CD14-positive monocyte (primary cell): Measurements from ENCODE around the gene PLCH1. TPM values are rescaled to one million over a fixed set of nuclear protein-coding genes. Genes with fewer than 3 reads are reported as not detected.
A peak's percentile ranks its signal among the peaks of the same experiment; 100 is the strongest.

Experiments
- DNase-seq, 3 donors: peaks; one replicate each; pipeline ENCODE4 v3.0.0-alpha.2; 2011 to 2022
- H2AFZ ChIP-seq: 2 replicates; pipeline ENCODE4 v1.6.0; 2012; ENCODE audit warnings: mild to moderate bottlenecking, low read depth, low read length, inconsistent platforms; ENCODE audit not compliant: insufficient read depth, poor library complexity, severe bottlenecking
- H3K27ac ChIP-seq, 2 donors: 1 replicate in 1 of 2; 2 replicates in 1 of 2; pipeline ENCODE4 v1.5.1; 2012 to 2013; ENCODE audit warnings: low read length in 2 of 2, control low read depth in 1 of 2, inconsistent platforms in 1 of 2, low read depth in 1 of 2, mild to moderate bottlenecking in 1 of 2
- H3K27me3 ChIP-seq, 2 donors: one replicate each; pipeline versions ENCODE4 v1.6.0 to v1.6.1; 2011 to 2013; ENCODE audit warnings: low read length in 2 of 2; ENCODE audit not compliant: control insufficient read depth in 2 of 2, insufficient read depth in 2 of 2
- H3K36me3 ChIP-seq, 2 donors: replicated peaks in 1 of 2; 1 replicate in 1 of 2; 2 replicates in 1 of 2; pipeline versions ENCODE4 v1.5.1 to v1.6.1; 2012 to 2013; ENCODE audit warnings: low read length in 2 of 2, control low read depth in 1 of 2, inconsistent platforms in 1 of 2, mild to moderate bottlenecking in 1 of 2; ENCODE audit not compliant: insufficient read depth in 2 of 2, control insufficient read depth in 1 of 2
- H3K4me1 ChIP-seq, 2 donors: 1 replicate in 1 of 2; 2 replicates in 1 of 2; pipeline versions ENCODE4 v1.5.1 to v1.6.1; 2012 to 2013; ENCODE audit warnings: low read length in 2 of 2, control low read depth in 1 of 2, inconsistent platforms in 1 of 2, mild to moderate bottlenecking in 1 of 2, moderate library complexity in 1 of 2; ENCODE audit not compliant: insufficient read depth in 2 of 2, control insufficient read depth in 1 of 2
- H3K4me2 ChIP-seq: replicated peaks from 2 replicates; pipeline ENCODE3; 2012; ENCODE audit warnings: low read length, moderate library complexity, mild to moderate bottlenecking; ENCODE audit not compliant: poor library complexity, severe bottlenecking; ENCODE audit errors: extremely low read depth
- H3K4me3 ChIP-seq, 3 experiments: fragments of 200-600 bp in 1 of 3; sonication (generic) in 1 of 3; replicated peaks in 1 of 3; 1 replicate in 2 of 3; 2 replicates in 1 of 3; pipeline ENCODE4 v1.5.1; 2011 to 2013; ENCODE audit warnings: low read length in 3 of 3, mild to moderate bottlenecking in 3 of 3, control low read depth in 2 of 3, low read depth in 2 of 3, inconsistent platforms in 1 of 3, moderate library complexity in 1 of 3
- H3K79me2 ChIP-seq: 2 replicates; pipeline ENCODE4 v1.6.0; 2012; ENCODE audit warnings: mild to moderate bottlenecking, control low read depth, inconsistent platforms, low read length, moderate library complexity; ENCODE audit not compliant: insufficient read depth
- H3K9ac ChIP-seq: 2 replicates; pipeline ENCODE4 v1.6.0; 2017; ENCODE audit warnings: low read length, mild to moderate bottlenecking; ENCODE audit not compliant: insufficient read depth, poor library complexity, severe bottlenecking
- H3K9me3 ChIP-seq, 2 donors: replicated peaks in 1 of 2; 1 replicate in 1 of 2; 2 replicates in 1 of 2; pipeline versions ENCODE4 v1.5.1 to v1.6.1; 2012 to 2013; ENCODE audit warnings: low read length in 2 of 2, control low read depth in 1 of 2; ENCODE audit not compliant: control insufficient read depth in 1 of 2, insufficient read depth in 1 of 2
- H4K20me1 ChIP-seq: 2 replicates; pipeline ENCODE4 v1.6.0; 2012; ENCODE audit warnings: mild to moderate bottlenecking, low read length, control low read depth, moderate library complexity; ENCODE audit not compliant: insufficient read depth
- H3K27ac Mint-ChIP-seq, 7 donors: one replicate each; pipeline ENCODE4 v1.8.0; 2020; ENCODE audit warnings: mild to moderate bottlenecking in 7 of 7, mixed read lengths in 7 of 7, moderate library complexity in 6 of 7, inconsistent platforms in 2 of 7
- H3K27me3 Mint-ChIP-seq, 3 donors: one replicate each; pipeline ENCODE4 v1.8.0; 2021 to 2022; ENCODE audit warnings: low read depth in 3 of 3, mild to moderate bottlenecking in 3 of 3, mixed read lengths in 3 of 3, moderate library complexity in 3 of 3, inconsistent platforms in 1 of 3
- H3K36me3 Mint-ChIP-seq, 2 donors: one replicate each; pipeline ENCODE4 v1.8.0; 2020; ENCODE audit warnings: mixed read lengths in 2 of 2, inconsistent platforms in 1 of 2, mild to moderate bottlenecking in 1 of 2
- H3K4me1 Mint-ChIP-seq: one replicate; pipeline ENCODE4 v1.8.0; 2020; ENCODE audit warnings: mild to moderate bottlenecking, mixed read lengths
- H3K4me3 Mint-ChIP-seq, 2 donors: one replicate each; pipeline ENCODE4 v1.8.0; 2020; ENCODE audit warnings: mild to moderate bottlenecking in 2 of 2, mixed read lengths in 2 of 2, moderate library complexity in 1 of 2
- H3K9me3 Mint-ChIP-seq, 7 donors: one replicate each; pipeline ENCODE4 v1.8.0; 2020 to 2022; ENCODE audit warnings: mixed read lengths in 7 of 7, mild to moderate bottlenecking in 6 of 7, moderate library complexity in 6 of 7, inconsistent platforms in 2 of 7
- CTCF ChIP-seq: fragments of 200-600 bp; IDR thresholded peaks from one replicate; pipeline ENCODE4 v1.8.0; 2022; ENCODE audit warnings: antibody characterized with exemption, mild to moderate bottlenecking
- WGBS: methylation state at CpG from one replicate; pipeline ENCODE4 v1.1.5; 2013; ENCODE audit warnings: missing lambda C conversion rate; ENCODE audit not compliant: insufficient coverage; 5-methylcytosine and 5-hydroxymethylcytosine counted together
- intact Hi-C, 2 donors: fragments of 100-400 bp; cut with micrococcal nuclease; formaldehyde crosslinking; loops; one replicate each; pipeline versions ENCODE4 v1.15.0 to v1.15.1; 2023
- polyA plus RNA-seq, 3 donors: library from polyadenylated mRNA; depleted of rRNA in 1 of 3; unstranded in 2 of 3; stranded (reverse) in 1 of 3; fragments of 300-500 nt in 2 of 3; fragments of >200 nt in 1 of 3; fragmentation: Illumina TruSeq in 2 of 3; gene quantifications; 1 replicate in 2 of 3; 2 replicates in 1 of 3; pipeline ENCODE4 v1.2.3, GENCODE V29; 2012 to 2021

Gene PLCH1
- polyA plus RNA-seq, 3 donors: not detected

- H3K79me2 ChIP-seq: no peaks in the 10 kb centered on the region
- no peak for TF ChIP-seq CTCF
These were observed 191.1 kb downstream of the PLCH1 start for GRCh38 chr3:155553780-155554179.

DNA sequence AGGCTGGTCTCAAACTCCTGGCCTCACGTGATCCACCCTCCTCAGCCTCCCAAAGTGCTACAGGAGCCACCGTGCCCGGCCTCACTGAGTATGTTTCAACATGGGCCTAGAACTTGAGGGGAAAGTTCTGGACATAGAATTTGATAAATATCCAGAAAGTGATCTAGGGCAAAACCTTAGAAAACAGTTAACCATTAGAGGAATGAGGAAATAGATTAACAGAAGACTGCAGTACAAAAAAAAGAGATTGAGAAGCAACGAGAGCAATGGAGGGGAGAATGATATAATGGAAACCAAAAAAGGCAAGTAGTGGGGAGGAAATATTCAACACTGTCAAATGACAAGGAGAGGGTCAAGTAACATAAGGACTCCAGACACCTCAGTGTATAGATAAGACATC is 191.5 kb downstream of the PLCH1 start:
- no peaks in the 10 kb centered on the region for H3K36me3 ChIP-seq
- H3K4me1 ChIP-seq: no peaks in the 10 kb centered on the region
- H3K4me2 ChIP-seq: no peak overlapping the region
- TF ChIP-seq CTCF: no peak
- Mint-ChIP-seq H3K4me3 (no peak overlapping the region), H3K9me3 (peaks cover 0 to 2% (median 0%) of the 10 kb centered on the region in 7 donors), H3K36me3 (no peaks in the 10 kb centered on the region), H3K4me1 (peaks cover 8% of the 10 kb centered on the region), H3K27me3 (peaks cover 0 to 4% (median 0%) of the 10 kb centered on the region in 3 donors), H3K27ac (peak overlapping the region in 1 of 7 donors; percentile 31)
- H3K27ac ChIP-seq: no peak overlapping the region
- no peaks in the 10 kb centered on the region for H4K20me1 ChIP-seq
- H3K4me3 ChIP-seq: no peak overlapping the region
- no peak overlapping the region for H3K9ac ChIP-seq
- intact Hi-C loops: no loop called here
- DNase-seq: no peak
- no peak overlapping the region for H2AFZ ChIP-seq
- WGBS: 0% methylated on average over 1 of the region's 4 CpGs
- H3K27me3 ChIP-seq: no peaks in the 10 kb centered on the region
- H3K9me3 ChIP-seq: no peaks in the 10 kb centered on the region
- no peaks in the 10 kb centered on the region for H3K79me2 ChIP-seq

More at GRCh38 chr3:155553780-155554179, 191.1 kb downstream of the PLCH1 start:
- Histone ChIP-seq H3K9ac (no peak overlapping the region), H3K27me3 (no peaks in the 10 kb centered on the region), H2AFZ (no peak overlapping the region), H3K9me3 (no peaks in the 10 kb centered on the region), H3K36me3 (no peaks in the 10 kb centered on the region), H3K4me3 (no peak overlapping the region), H3K27ac (no peak overlapping the region), H4K20me1 (no peaks in the 10 kb centered on the region), H3K4me2 (no peak overlapping the region), H3K4me1 (no peaks in the 10 kb centered on the region)
- Mint-ChIP-seq H3K9me3 (peaks cover 0 to 2% (median 0%) of the 10 kb centered on the region in 7 donors), H3K36me3 (no peaks in the 10 kb centered on the region), H3K4me1 (peaks cover 8% of the 10 kb centered on the region), H3K4me3 (no peak overlapping the region), H3K27me3 (peaks cover 0 to 4% (median 0%) of the 10 kb centered on the region in 3 donors), H3K27ac (no peak overlapping the region)
- no peak for DNase-seq
- 0% methylated on average over 1 of the region's 4 CpGs for WGBS
- intact Hi-C loops: no loop called here
